HFFc6 (cell line): ENCODE measurements around the gene CORO7. TPM values are rescaled to one million over a fixed set of nuclear protein-coding genes. Genes with fewer than 3 reads are reported as not detected.

Experiments used
- DNase-seq: peaks from one replicate; pipeline ENCODE4 v3.0.0-alpha.2; 2018
- H3K27ac Mint-ChIP-seq: 2 replicates; pipeline ENCODE4 v1.8.0; 2020; ENCODE audit warnings: mild to moderate bottlenecking, mixed read lengths
- H3K27me3 Mint-ChIP-seq: 2 replicates; pipeline ENCODE4 v1.8.0; 2021; ENCODE audit warnings: mild to moderate bottlenecking, moderate library complexity, mixed read lengths; ENCODE audit not compliant: insufficient read depth
- H3K36me3 Mint-ChIP-seq: 2 replicates; pipeline ENCODE4 v1.8.0; 2021; ENCODE audit warnings: low read depth, mixed read lengths
- H3K4me1 Mint-ChIP-seq: 2 replicates; pipeline ENCODE4 v1.8.0; 2020; ENCODE audit warnings: low read depth, mixed read lengths
- H3K4me3 Mint-ChIP-seq: 2 replicates; pipeline ENCODE4 v1.8.0; 2020; ENCODE audit warnings: mild to moderate bottlenecking, moderate library complexity, mixed read lengths
- H3K9me3 Mint-ChIP-seq: 2 replicates; pipeline ENCODE4 v1.8.0; 2020; ENCODE audit warnings: mild to moderate bottlenecking, mixed read lengths
- total RNA-seq, 6 experiments: library from RNA; stranded (reverse); fragmentation: NEBNext Ultra II Directional; extraction: Animal tissue kit (Norgen Biotek cat#: 25700); gene quantifications; 2 replicates in 1 of 6; 3 replicates in 5 of 6; pipeline ENCODE4 v1.2.3, GENCODE V29; 2021
- TF ChIP-seq, protein P1 (sequence below): fragments of 200-600 bp; sonication (generic); IDR thresholded peaks from 2 replicates; pipeline ENCODE4 v1.5.0; 2021; ENCODE audit warnings: antibody characterized with exemption, mild to moderate bottlenecking

Gene CORO7
- total RNA-seq, 6 experiments from 2014 or later, result 12.1 to 20.9 (median 17.2) TPM

DNA sequence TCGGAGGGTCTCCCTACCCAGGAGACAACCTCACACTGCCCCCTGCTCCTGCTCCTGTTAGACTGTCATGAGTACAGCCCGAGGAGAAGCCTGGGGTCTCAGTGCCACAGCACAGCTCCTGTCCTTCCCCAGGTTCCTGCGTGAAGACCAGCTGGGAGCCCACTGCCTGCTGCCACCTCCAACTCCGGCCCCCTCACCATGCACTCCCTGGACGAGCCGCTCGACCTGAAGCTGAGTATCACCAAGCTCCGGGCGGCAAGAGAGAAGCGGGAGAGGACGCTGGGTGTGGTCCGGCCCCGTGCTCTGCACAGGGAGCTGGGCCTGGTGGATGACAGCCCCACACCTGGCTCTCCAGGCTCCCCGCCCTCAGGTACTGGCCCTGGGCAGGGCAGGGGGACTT is 84.3 kb downstream of the CORO7 start:
- DNase-seq, result no peak
- H3K27ac Mint-ChIP-seq, result no peak overlapping the region
- H3K27me3 Mint-ChIP-seq, result no peaks in the 10 kb centered on the region; the same call in 1 of the 2 replicates
- H3K36me3 Mint-ChIP-seq, result peaks cover 5% of the 10 kb centered on the region; the same call in 1 of the 2 replicates
- H3K4me3 Mint-ChIP-seq, result no peak overlapping the region
- TF ChIP-seq, protein P1, sequence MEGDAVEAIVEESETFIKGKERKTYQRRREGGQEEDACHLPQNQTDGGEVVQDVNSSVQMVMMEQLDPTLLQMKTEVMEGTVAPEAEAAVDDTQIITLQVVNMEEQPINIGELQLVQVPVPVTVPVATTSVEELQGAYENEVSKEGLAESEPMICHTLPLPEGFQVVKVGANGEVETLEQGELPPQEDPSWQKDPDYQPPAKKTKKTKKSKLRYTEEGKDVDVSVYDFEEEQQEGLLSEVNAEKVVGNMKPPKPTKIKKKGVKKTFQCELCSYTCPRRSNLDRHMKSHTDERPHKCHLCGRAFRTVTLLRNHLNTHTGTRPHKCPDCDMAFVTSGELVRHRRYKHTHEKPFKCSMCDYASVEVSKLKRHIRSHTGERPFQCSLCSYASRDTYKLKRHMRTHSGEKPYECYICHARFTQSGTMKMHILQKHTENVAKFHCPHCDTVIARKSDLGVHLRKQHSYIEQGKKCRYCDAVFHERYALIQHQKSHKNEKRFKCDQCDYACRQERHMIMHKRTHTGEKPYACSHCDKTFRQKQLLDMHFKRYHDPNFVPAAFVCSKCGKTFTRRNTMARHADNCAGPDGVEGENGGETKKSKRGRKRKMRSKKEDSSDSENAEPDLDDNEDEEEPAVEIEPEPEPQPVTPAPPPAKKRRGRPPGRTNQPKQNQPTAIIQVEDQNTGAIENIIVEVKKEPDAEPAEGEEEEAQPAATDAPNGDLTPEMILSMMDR, result no peak
- H3K4me1 Mint-ChIP-seq, result peaks cover 20% of the 10 kb centered on the region
- H3K9me3 Mint-ChIP-seq, result no peaks in the 10 kb centered on the region

DNA sequence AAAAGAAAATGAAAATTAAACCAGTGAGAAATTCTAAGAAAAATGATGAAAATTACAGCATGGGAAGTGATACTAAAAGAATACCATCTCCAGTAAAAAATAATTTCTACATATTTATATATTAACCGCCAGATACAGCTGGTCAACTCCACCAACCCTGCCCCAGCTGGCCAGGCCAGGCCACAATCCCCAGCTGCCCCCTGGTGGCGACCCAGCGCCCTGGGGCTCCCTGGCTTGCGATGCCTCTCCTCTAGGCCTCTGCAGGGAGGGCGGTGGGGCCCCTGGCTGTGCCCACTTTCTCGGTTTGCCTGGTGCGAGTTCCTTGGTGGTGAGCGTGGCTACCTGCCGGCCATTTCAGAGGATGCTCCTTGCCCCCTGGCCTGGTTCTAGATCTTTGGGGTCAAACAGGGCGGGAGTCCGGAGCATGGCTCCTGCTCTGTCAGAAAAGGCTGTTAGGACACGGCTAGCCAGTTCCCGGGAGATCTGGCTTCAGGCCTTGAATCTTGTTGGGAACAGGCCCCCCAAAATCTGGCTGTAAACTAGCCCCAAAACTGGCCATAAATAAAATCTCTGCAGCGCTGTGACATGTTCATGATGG is 86.0 kb downstream of the CORO7 start:
- peak; percentile 60 for DNase-seq
- no peak overlapping the region for H3K27ac Mint-ChIP-seq
- H3K4me1 Mint-ChIP-seq, result peaks cover 24% of the 10 kb centered on the region
- H3K36me3 Mint-ChIP-seq, result no peaks in the 10 kb centered on the region
- no peaks in the 10 kb centered on the region; the same call in 1 of the 2 replicates for H3K27me3 Mint-ChIP-seq
- TF ChIP-seq, protein P1, result peak; percentile 98
- H3K9me3 Mint-ChIP-seq, result no peaks in the 10 kb centered on the region
- no peak overlapping the region for H3K4me3 Mint-ChIP-seq

DNA sequence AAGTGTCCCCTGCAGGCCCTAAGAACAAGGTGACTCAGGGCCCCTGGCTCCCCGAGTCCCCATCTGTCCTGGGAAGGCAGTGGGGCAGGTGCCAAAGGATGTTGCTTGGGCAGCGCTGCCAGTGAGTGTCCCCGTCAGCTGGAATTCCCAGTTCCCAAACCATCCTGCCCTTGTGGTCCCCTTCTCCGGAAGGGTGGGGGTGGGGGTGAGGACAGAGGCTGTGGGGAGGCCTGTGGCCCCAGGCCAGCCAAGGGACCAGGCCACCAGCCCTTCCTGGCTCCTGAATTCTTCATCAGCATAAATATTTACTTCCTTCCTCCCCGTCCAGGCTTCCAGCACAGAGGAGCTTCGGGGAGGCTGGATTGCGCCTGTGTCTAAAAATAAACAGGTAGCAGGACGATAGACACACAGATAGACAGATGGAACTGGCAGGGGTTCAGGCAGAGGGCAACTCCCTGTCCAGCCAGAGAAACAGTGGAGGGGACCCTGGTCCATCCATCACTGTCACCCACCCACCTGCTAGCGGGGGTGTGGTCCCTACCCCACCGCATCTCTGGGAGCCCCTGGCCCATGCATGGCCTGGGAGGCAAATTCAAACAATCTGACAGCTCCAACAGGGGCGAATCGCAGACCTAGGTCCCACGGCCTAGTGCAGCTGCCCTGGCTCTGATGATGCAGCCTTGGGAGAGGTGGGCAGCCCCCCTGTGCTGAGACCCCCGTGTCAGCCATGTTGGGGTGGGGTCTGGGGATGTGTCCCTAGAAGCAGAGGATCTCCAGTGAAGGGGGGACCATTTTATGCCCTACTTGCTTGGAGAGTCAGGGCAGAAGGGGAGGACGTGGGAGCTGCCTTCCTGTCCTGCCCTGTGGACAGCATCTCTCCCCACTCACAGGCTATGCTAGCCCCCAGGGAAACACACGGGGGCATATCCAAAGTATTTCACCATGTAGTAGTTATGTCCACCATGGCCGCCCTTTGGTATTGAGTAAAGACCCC is 87.3 kb downstream of the CORO7 start:
- H3K27ac Mint-ChIP-seq, result peak overlapping the region; percentile 88
- H3K4me3 Mint-ChIP-seq, result peak overlapping the region; percentile 58
- TF ChIP-seq, protein P1, result no peak
- H3K27me3 Mint-ChIP-seq, result no peaks in the 10 kb centered on the region; the same call in 1 of the 2 replicates
- DNase-seq, result no peak
- no peaks in the 10 kb centered on the region for H3K36me3 Mint-ChIP-seq
- H3K9me3 Mint-ChIP-seq, result no peaks in the 10 kb centered on the region
- peaks cover 30% of the 10 kb centered on the region for H3K4me1 Mint-ChIP-seq

DNA sequence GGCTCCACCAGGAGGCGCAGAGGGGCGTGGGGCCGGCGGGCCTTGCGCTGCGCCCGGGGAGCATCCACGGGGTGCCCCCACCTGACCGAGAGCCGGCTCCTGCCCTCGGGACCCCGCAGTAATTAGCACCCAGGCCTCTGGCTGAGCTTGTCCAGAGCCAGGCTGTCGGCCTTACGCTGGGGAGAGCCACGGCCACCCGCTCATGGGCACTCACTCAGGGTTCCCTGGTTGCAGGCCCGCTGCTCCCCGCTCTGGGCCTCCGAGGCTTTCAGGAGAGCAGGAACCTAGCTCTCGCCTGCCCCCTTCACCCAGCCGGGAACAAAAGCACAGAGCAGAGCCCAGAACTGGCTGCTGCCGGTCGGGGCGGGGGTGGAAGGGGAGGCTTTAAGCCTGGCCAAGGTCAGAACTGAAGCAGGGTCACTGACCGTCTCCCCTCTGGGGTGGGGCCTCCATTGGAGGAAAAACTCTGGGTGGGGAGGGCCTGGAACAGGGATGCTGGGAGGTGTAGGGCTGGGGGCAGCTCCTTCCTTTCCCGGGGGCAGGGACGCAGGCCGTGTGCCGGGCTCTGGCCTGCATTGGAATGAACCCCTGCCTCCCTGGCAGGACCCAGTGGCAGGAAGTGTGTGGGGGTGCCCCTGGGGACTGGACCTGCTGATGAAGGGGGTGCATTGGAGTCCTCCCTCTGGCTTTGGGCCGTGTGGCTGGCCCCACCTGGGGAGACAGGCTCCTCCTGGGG is 88.2 kb downstream of the CORO7 start:
- Mint-ChIP-seq H3K27me3 (no peaks in the 10 kb centered on the region; the same call in 1 of the 2 replicates), H3K4me3 (peak overlapping the region; percentile 58), H3K4me1 (peaks cover 30% of the 10 kb centered on the region), H3K9me3 (no peaks in the 10 kb centered on the region), H3K36me3 (no peaks in the 10 kb centered on the region), H3K27ac (peak overlapping the region; percentile 88)
- TF ChIP-seq, protein P1, result peak; percentile 79
- peak; percentile 83 for DNase-seq

DNA sequence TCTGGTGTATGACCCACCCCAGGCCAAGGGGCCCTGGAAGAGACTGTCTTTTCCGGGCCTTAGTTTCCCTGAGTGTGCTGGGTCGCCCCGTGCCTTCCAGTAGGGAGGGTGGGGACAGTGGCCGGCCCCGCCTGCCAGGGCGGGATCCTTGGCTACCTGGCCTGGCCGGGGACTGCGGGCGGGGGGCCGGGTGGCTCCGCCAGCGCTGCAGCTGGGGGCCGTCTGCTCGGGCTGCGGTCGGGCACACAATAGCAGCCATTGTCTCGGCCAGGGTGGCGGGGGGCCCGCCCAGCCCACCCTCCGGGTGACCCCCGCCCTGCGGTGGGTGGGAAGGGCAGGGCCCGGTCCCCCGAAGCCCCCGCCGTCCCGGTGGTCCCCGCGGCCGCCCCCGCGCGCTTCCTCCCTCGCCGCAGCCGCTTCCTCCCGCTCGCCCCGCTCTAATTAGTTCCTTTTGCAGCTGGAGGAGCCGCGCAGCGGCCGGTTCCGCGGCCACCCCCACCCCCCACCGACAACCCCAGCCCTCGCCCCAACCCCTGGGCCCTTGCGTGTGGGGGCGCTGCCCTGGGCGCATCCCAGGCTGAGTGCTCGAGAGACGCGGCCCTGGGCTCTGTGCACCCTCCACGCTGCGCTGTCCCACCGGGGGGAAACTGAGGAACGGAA is 88.9 kb downstream of the CORO7 start:
- H3K27me3 Mint-ChIP-seq, result no peaks in the 10 kb centered on the region; the same call in 1 of the 2 replicates

More for the DNA sequence above, 88.9 kb downstream of the CORO7 start:
- Mint-ChIP-seq H3K27ac (no peak overlapping the region), H3K9me3 (no peaks in the 10 kb centered on the region), H3K36me3 (no peaks in the 10 kb centered on the region), H3K4me3 (peak overlapping the region; percentile 58; the same call in 1 of the 2 replicates), H3K4me1 (peaks cover 30% of the 10 kb centered on the region)
- no peak for DNase-seq
- TF ChIP-seq, protein P1, result no peak
